ENCODE data around the gene RIN3. TPM values are rescaled to one million over a fixed set of nuclear protein-coding genes. Genes with fewer than 3 reads are reported as not detected.

Gene RIN3
- total and polyA plus RNA-seq, 2 experiments from 2014 or later, result 1.8 to 7.0 TPM

DNA sequence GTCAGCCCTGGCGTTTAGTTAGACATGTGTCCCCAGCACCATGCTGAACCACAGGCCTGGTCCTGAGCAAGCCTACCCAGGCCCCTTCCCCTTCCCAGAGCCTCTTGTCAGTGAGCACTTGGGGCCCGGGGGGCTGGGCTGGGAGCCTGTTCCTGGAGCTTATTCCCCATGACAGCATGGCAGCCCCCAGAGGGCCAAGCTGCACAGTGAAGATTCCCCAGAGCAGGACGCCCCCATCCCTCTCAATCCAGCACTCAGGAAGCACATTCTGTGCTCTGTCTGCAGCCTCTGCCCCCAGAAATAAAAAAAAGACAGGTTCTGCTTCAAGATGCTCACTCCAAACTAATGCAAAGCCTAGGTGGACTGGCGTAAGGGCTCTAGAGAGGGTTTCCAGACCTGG lies 117.5 kb downstream of the RIN3 start:
- WGBS, 2 experiments (ENCODE audit: low coverage in 1 of 2, low lambda C conversion rate in 2 of 2, missing lambda C conversion rate in 2 of 2), result 78 to 83% methylated on average over 4 of the region's 4 CpGs

GRCh38 chr14:92632546-92633273 lies 119.1 kb downstream of the RIN3 start:
- H3K4me1 ChIP-seq (ENCODE audit: insufficient read depth), result no peaks in the 10 kb centered on the region
- no peaks in the 10 kb centered on the region for H3K79me2 ChIP-seq (ENCODE audit: insufficient read depth)
- no peak overlapping the region for H3K9ac ChIP-seq
- TF ChIP-seq EZH2phosphoT487 (IDR thresholded peaks at IDR 0.05; ENCODE audit: insufficient read depth, low read depth) (no peak), EZH2 (IDR thresholded peaks at IDR 0.05; ENCODE audit: insufficient read depth, poor library complexity, severe bottlenecking) (no peak)
- no peaks in the 10 kb centered on the region for H3F3A ChIP-seq (ENCODE audit: insufficient read depth)
- H3K4me3 ChIP-seq, result no peak overlapping the region
- H3K36me3 ChIP-seq (ENCODE audit: low read depth), result no peaks in the 10 kb centered on the region
- in situ Hi-C loops (cut with MboI), result no loop called here
- no peak overlapping the region for H3K27ac ChIP-seq
- no peaks in the 10 kb centered on the region for H3K27me3 ChIP-seq (replicated peaks; ENCODE audit: insufficient read depth)
- no peak overlapping the region for H2AFZ ChIP-seq
- H4K20me1 ChIP-seq (ENCODE audit: insufficient read depth), result no peaks in the 10 kb centered on the region
- 93 to 95% methylated on average over 12 to 15 of the region's 15 CpGs for WGBS, 2 experiments (ENCODE audit: low coverage in 1 of 2, low lambda C conversion rate in 2 of 2, missing lambda C conversion rate in 2 of 2)
- no peaks in the 10 kb centered on the region for H3K9me2 ChIP-seq (ENCODE audit: insufficient read depth)
- H3K4me2 ChIP-seq (ENCODE audit: unreplicated experiment), result no peak overlapping the region
- no peak for DNase-seq
- H3K9me3 ChIP-seq (ENCODE audit: low read depth), result no peaks in the 10 kb centered on the region

More for the DNA sequence above, 117.5 kb downstream of the RIN3 start:
- no peak overlapping the region for H3K4me3 ChIP-seq
- H3K79me2 ChIP-seq (ENCODE audit: insufficient read depth), result no peaks in the 10 kb centered on the region
- in situ Hi-C loops (cut with MboI), result no loop called here
- H3K4me1 ChIP-seq (ENCODE audit: insufficient read depth), result peaks cover 4% of the 10 kb centered on the region
- no peak overlapping the region for H3K4me2 ChIP-seq (ENCODE audit: unreplicated experiment)
- no peaks in the 10 kb centered on the region for H3K9me2 ChIP-seq (ENCODE audit: insufficient read depth)
- H3K9me3 ChIP-seq (ENCODE audit: low read depth), result no peaks in the 10 kb centered on the region
- H4K20me1 ChIP-seq (ENCODE audit: insufficient read depth), result no peaks in the 10 kb centered on the region
- no peak for DNase-seq
- no peaks in the 10 kb centered on the region for H3K27me3 ChIP-seq (replicated peaks; ENCODE audit: insufficient read depth)
- no peak overlapping the region for H3K27ac ChIP-seq
- no peak overlapping the region for H3K9ac ChIP-seq
- H2AFZ ChIP-seq, result no peak overlapping the region
- peaks cover 6% of the 10 kb centered on the region; the same call in 1 of the 2 replicates for H3K36me3 ChIP-seq (ENCODE audit: low read depth)
- no peak for TF ChIP-seq EZH2 (IDR thresholded peaks at IDR 0.05; ENCODE audit: insufficient read depth, poor library complexity, severe bottlenecking)
- H3F3A ChIP-seq (ENCODE audit: insufficient read depth), result 0 out of 2 replicates have a peak, but pooled peaks cover 4% of the 10 kb centered on the region

DNA sequence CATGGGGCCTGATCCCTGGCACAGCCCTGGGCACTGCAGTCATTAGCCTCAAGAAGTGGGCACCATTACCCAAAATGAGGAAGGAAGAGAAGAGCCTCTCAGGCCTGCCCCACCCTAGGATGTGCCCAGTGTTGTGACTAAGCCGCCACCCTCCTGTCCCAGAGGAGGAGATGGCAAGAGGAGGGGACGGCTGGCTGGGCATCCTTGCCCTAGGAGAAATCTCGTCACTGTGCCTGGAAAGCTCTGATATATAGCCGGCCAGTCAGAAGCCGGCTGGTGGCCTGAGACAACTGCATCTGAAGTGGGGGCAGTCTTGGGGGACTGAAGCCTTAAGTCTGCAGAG lies 119.7 kb downstream of the RIN3 start:
- H3K9me2 ChIP-seq (ENCODE audit: insufficient read depth), result no peaks in the 10 kb centered on the region
- H3K27me3 ChIP-seq (replicated peaks; ENCODE audit: insufficient read depth), result no peaks in the 10 kb centered on the region
- in situ Hi-C loops (cut with MboI), result no loop called here
- no peak overlapping the region for H3K27ac ChIP-seq
- no peak overlapping the region for H3K4me3 ChIP-seq
- no peaks in the 10 kb centered on the region for H3F3A ChIP-seq (ENCODE audit: insufficient read depth)
- no peak overlapping the region for H3K9ac ChIP-seq
- H3K9me3 ChIP-seq (ENCODE audit: low read depth), result no peaks in the 10 kb centered on the region
- H3K4me2 ChIP-seq (ENCODE audit: unreplicated experiment), result no peak overlapping the region
- H2AFZ ChIP-seq, result no peak overlapping the region
- TF ChIP-seq EZH2phosphoT487 (IDR thresholded peaks at IDR 0.05; ENCODE audit: insufficient read depth, low read depth) (no peak), EZH2 (IDR thresholded peaks at IDR 0.05; ENCODE audit: insufficient read depth, poor library complexity, severe bottlenecking) (no peak)
- no peak for DNase-seq
- no peaks in the 10 kb centered on the region for H4K20me1 ChIP-seq (ENCODE audit: insufficient read depth)
- no peaks in the 10 kb centered on the region for H3K79me2 ChIP-seq (ENCODE audit: insufficient read depth)
- no peaks in the 10 kb centered on the region for H3K36me3 ChIP-seq (ENCODE audit: low read depth)
- H3K4me1 ChIP-seq (ENCODE audit: insufficient read depth), result no peaks in the 10 kb centered on the region
- WGBS, 2 experiments (ENCODE audit: low coverage in 1 of 2, low lambda C conversion rate in 2 of 2, missing lambda C conversion rate in 2 of 2), result 79 to 89% methylated on average over 5 of the region's 5 CpGs

- TF ChIP-seq EZH2phosphoT487 (IDR thresholded peaks at IDR 0.05; ENCODE audit: insufficient read depth, low read depth) (no peak), EZH2 (IDR thresholded peaks at IDR 0.05; ENCODE audit: insufficient read depth, poor library complexity, severe bottlenecking) (no peak)
- no peak overlapping the region for H3K9ac ChIP-seq
- no peaks in the 10 kb centered on the region for H3K9me3 ChIP-seq (ENCODE audit: low read depth)
- no peaks in the 10 kb centered on the region for H3K4me1 ChIP-seq (ENCODE audit: insufficient read depth)
- no peaks in the 10 kb centered on the region for H3K27me3 ChIP-seq (replicated peaks; ENCODE audit: insufficient read depth)
- in situ Hi-C loops (cut with MboI), result no loop called here
- no peak overlapping the region for H3K27ac ChIP-seq
- no peak overlapping the region for H3K4me2 ChIP-seq (ENCODE audit: unreplicated experiment)
- H2AFZ ChIP-seq, result no peak overlapping the region
- H4K20me1 ChIP-seq (ENCODE audit: insufficient read depth), result no peaks in the 10 kb centered on the region
- H3K4me3 ChIP-seq, result no peak overlapping the region
- DNase-seq, result peak; percentile 44
- no peaks in the 10 kb centered on the region for H3K79me2 ChIP-seq (ENCODE audit: insufficient read depth)
- no peaks in the 10 kb centered on the region for H3F3A ChIP-seq (ENCODE audit: insufficient read depth)
- H3K36me3 ChIP-seq (ENCODE audit: low read depth), result no peaks in the 10 kb centered on the region
- H3K9me2 ChIP-seq (ENCODE audit: insufficient read depth), result no peaks in the 10 kb centered on the region
These were observed 120.1 kb downstream of the RIN3 start for GRCh38 chr14:92633724-92634123.

DNA sequence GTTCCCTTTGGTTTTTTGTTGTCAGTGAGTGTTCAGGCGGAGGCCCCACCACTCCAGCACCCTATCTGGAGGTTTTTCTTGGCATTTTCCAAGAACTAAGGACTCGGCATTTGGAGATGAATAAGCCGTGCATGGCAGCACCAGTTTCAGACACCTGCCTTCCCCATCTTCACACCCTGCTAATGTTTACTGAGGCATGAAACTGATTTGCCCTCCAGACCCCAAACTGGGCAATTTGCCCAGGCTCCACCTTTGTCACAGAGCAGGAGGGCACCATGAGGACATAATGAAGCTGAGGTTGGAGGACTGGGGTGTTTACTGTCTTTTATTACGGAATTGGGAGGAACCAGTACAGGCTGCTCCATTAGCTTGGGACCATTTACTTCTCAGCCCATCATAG lies 121.5 kb downstream of the RIN3 start:
- in situ Hi-C loops (cut with MboI), result no loop called here
- Histone ChIP-seq H3K79me2 (ENCODE audit: insufficient read depth) (no peaks in the 10 kb centered on the region), H3F3A (ENCODE audit: insufficient read depth) (no peaks in the 10 kb centered on the region), H3K36me3 (ENCODE audit: low read depth) (no peaks in the 10 kb centered on the region), H3K9ac (no peak overlapping the region), H3K9me3 (ENCODE audit: low read depth) (no peaks in the 10 kb centered on the region), H3K4me1 (ENCODE audit: insufficient read depth) (no peaks in the 10 kb centered on the region), H4K20me1 (ENCODE audit: insufficient read depth) (no peaks in the 10 kb centered on the region), H3K27me3 (replicated peaks; ENCODE audit: insufficient read depth) (no peaks in the 10 kb centered on the region), H3K27ac (no peak overlapping the region), H3K4me3 (no peak overlapping the region), H3K4me2 (ENCODE audit: unreplicated experiment) (no peak overlapping the region), H2AFZ (no peak overlapping the region), H3K9me2 (ENCODE audit: insufficient read depth) (no peaks in the 10 kb centered on the region)
- no peak for TF ChIP-seq EZH2 (IDR thresholded peaks at IDR 0.05; ENCODE audit: insufficient read depth, poor library complexity, severe bottlenecking)
- TF ChIP-seq EZH2phosphoT487 (IDR thresholded peaks at IDR 0.05; ENCODE audit: insufficient read depth, low read depth), result no peak
- DNase-seq, result no peak
- WGBS, 2 experiments (ENCODE audit: low coverage in 1 of 2, low lambda C conversion rate in 2 of 2, missing lambda C conversion rate in 2 of 2), result 96 to 97% methylated on average over 4 of the region's 4 CpGs
